Right lobe of liver (tissue), 6 donors: ENCODE measurements around the gene NEURL2. TPM values are rescaled to one million over a fixed set of nuclear protein-coding genes. Genes with fewer than 3 reads are reported as not detected.
A peak's percentile ranks its signal among the peaks of the same experiment; 100 is the strongest.

Experiments used
- ATAC-seq, 4 donors: fragments of 200-7000 bp; cut with Tn5 transposase; one replicate each; pipeline ENCODE4 v1.9.1; 2020; ENCODE audit warnings: mild to moderate bottlenecking in 4 of 4, moderate library complexity in 4 of 4
- DNase-seq, 3 donors: peaks; one replicate each; pipeline ENCODE4 v3.0.0-alpha.2; 2020
- H3K27ac ChIP-seq, 3 donors: fragments of 200-600 bp; one replicate each; pipeline ENCODE4 v1.8.0; 2022
- H3K27me3 ChIP-seq, 2 donors: fragments of 200-600 bp; one replicate each; pipeline ENCODE4 v1.8.0; 2022
- H3K36me3 ChIP-seq, 4 donors: fragments of 200-600 bp; sonication (generic) in 1 of 4; one replicate each; pipeline versions ENCODE4 v1.5.1 to v1.8.0; 2017 to 2022; ENCODE audit warnings: control low read depth in 1 of 4
- H3K4me1 ChIP-seq, 4 donors: fragments of 200-600 bp; sonication (generic) in 1 of 4; one replicate each; pipeline versions ENCODE4 v1.5.1 to v1.8.0; 2017 to 2022; ENCODE audit warnings: control low read depth in 1 of 4
- H3K4me3 ChIP-seq, 3 donors: fragments of 200-600 bp; one replicate each; pipeline ENCODE4 v1.8.0; 2022
- H3K9me3 ChIP-seq, 4 donors: fragments of 200-600 bp; sonication (generic) in 1 of 4; one replicate each; pipeline versions ENCODE4 v1.5.1 to v1.8.0; 2017 to 2022; ENCODE audit warnings: control low read depth in 1 of 4
- CTCF ChIP-seq, 4 donors: fragments of 200-600 bp in 3 of 4; fragments of 450-650 bp in 1 of 4; IDR thresholded peaks; one replicate each; pipeline versions ENCODE4 v1.5.1 to v1.8.0; 2016 to 2022; ENCODE audit warnings: antibody characterized with exemption in 4 of 4, mild to moderate bottlenecking in 2 of 4
- POLR2A ChIP-seq: fragments of 450-650 bp; IDR thresholded peaks from one replicate; pipeline ENCODE4 v1.6.1; 2017; ENCODE audit warnings: antibody characterized with exemption, mild to moderate bottlenecking
- WGBS: methylation state at CpG from one replicate; pipeline ENCODE4 v1.1.6; 2018; ENCODE audit warnings: low coverage, low lambda C conversion rate; ENCODE audit not compliant: insufficient coverage; ENCODE audit errors: missing lambda C conversion rate; 5-methylcytosine and 5-hydroxymethylcytosine counted together
- intact Hi-C, 2 donors: fragments of 100-400 bp; cut with DNase I; formaldehyde crosslinking; loops; one replicate each; pipeline versions ENCODE4 v1.11.2 to v1.14.1; 2022
- total RNA-seq, 6 experiments: library from RNA; depleted of rRNA in 2 of 6; stranded (reverse); fragments of >200 nt in 2 of 6; fragmentation: NEBNext Ultra II Directional in 3 of 6; extraction: Animal tissue kit (Norgen Biotek cat#: 25700) in 3 of 6; gene quantifications; one replicate each; pipeline versions ENCODE4 v1.1.0 to v1.2.4, GENCODE V29; 2016 to 2023
- donor health status: DM: no; HTN: yes; CAD: no.
- donor health status: DM: no; HTN: no; CAD: no.
- donor health status: DM: no; HTN: no; CAD: no.
- donor health status: DM: no; HTN: yes; CAD: no.
- donor health status: DM: no; HTN: yes; CAD: no.

NEURL2 gene
- total RNA-seq, 6 experiments from 2014 or later = 3.6 to 8.8 (median 5.4) TPM

- Histone ChIP-seq H3K4me1 (peaks cover 0 to 9% (median 3%) of the 10 kb centered on the region in 4 donors), H3K27me3 (no peaks in the 10 kb centered on the region), H3K36me3 (peaks cover 0 to 23% (median 3%) of the 10 kb centered on the region in 4 donors), H3K4me3 (no peak overlapping the region), H3K27ac (no peak overlapping the region), H3K9me3 (no peaks in the 10 kb centered on the region)
- no peak for ATAC-seq
- TF ChIP-seq POLR2A (no peak), CTCF (IDR thresholded peaks at IDR 0.05) (no peak)
- intact Hi-C loops = no loop called here
- DNase-seq = no peak
- WGBS = no CpG with 5 or more reads among the region's 1 CpG
These were observed 40.1 kb downstream of the NEURL2 start for GRCh38 chr20:45850926-45851325.

GRCh38 chr20:45850238-45850637 lies 40.8 kb downstream of the NEURL2 start:
- ATAC-seq (no peak), DNase-seq (no peak)
- Histone ChIP-seq H3K27ac (no peak overlapping the region), H3K36me3 (peaks cover 0 to 29% (median 4%) of the 10 kb centered on the region in 4 donors), H3K4me3 (no peak overlapping the region), H3K4me1 (peaks cover 0 to 3% (median 0%) of the 10 kb centered on the region in 4 donors), H3K27me3 (no peaks in the 10 kb centered on the region), H3K9me3 (no peaks in the 10 kb centered on the region)
- intact Hi-C loops = no loop called here
- no peak for TF ChIP-seq CTCF (IDR thresholded peaks at IDR 0.05)
- no peak for TF ChIP-seq POLR2A
- WGBS = 92% methylated on average over 2 of the region's 2 CpGs

- intact Hi-C loops = no loop called here
- no peak for TF ChIP-seq POLR2A
- TF ChIP-seq CTCF (IDR thresholded peaks at IDR 0.05) = no peak
- H3K27me3 ChIP-seq = no peaks in the 10 kb centered on the region
- H3K36me3 ChIP-seq = peaks cover 0 to 38% (median 10%) of the 10 kb centered on the region in 4 donors
- no peaks in the 10 kb centered on the region for H3K9me3 ChIP-seq
- no peaks in the 10 kb centered on the region for H3K4me1 ChIP-seq
- ATAC-seq (no peak), DNase-seq (no peak)
- 91% methylated on average over 8 of the region's 8 CpGs for WGBS
- H3K4me3 ChIP-seq = no peak overlapping the region
- no peak overlapping the region for H3K27ac ChIP-seq
These were observed 41.9 kb downstream of the NEURL2 start for GRCh38 chr20:45848969-45849582.

- Histone ChIP-seq H3K27me3 (no peaks in the 10 kb centered on the region), H3K4me3 (no peak overlapping the region), H3K4me1 (no peaks in the 10 kb centered on the region), H3K36me3 (peaks cover 0 to 45% (median 12%) of the 10 kb centered on the region in 4 donors), H3K9me3 (no peaks in the 10 kb centered on the region), H3K27ac (no peak overlapping the region)
- intact Hi-C loops = no loop called here
- no CpG with 5 or more reads among the region's 8 CpGs for WGBS
- TF ChIP-seq POLR2A = no peak
- TF ChIP-seq CTCF (IDR thresholded peaks at IDR 0.05) = no peak
- peak in 1 of 4 donors; percentile 17 for ATAC-seq
- no peak for DNase-seq
These were observed 42.6 kb downstream of the NEURL2 start for GRCh38 chr20:45848421-45848820.

- Histone ChIP-seq H3K27me3 (no peaks in the 10 kb centered on the region), H3K27ac (no peak overlapping the region), H3K9me3 (no peaks in the 10 kb centered on the region), H3K4me1 (no peaks in the 10 kb centered on the region), H3K36me3 (peaks cover 0 to 62% (median 15%) of the 10 kb centered on the region in 4 donors), H3K4me3 (no peak overlapping the region)
- TF ChIP-seq CTCF (IDR thresholded peaks at IDR 0.05) (no peak), POLR2A (no peak)
- intact Hi-C loops = no loop called here
- DNase-seq (no peak), ATAC-seq (no peak)
These were observed 45.6 kb downstream of the NEURL2 start for GRCh38 chr20:45845452-45845851.
